Liver (tissue), 9 donors: ENCODE data around the gene SYNDIG1. TPM values are rescaled to one million over a fixed set of nuclear protein-coding genes. Genes with fewer than 3 reads are reported as not detected.

ENCODE experiments used
- DNase-seq: peaks from one replicate; pipeline ENCODE4 v3.0.0-alpha.2; 2017; ENCODE audit warnings: low spot score
- H3K27ac ChIP-seq, 2 donors: one replicate each; pipeline ENCODE4 v1.7.0; 2013; ENCODE audit warnings: inconsistent platforms in 2 of 2, low read length in 2 of 2, control low read depth in 1 of 2, low read depth in 1 of 2, mild to moderate bottlenecking in 1 of 2
- H3K27me3 ChIP-seq, 4 donors: one replicate each; pipeline versions ENCODE4 v1.6.1 to v1.7.0; 2013; ENCODE audit warnings: low read length in 3 of 4, inconsistent platforms in 1 of 4, mild to moderate bottlenecking in 1 of 4, moderate library complexity in 1 of 4; ENCODE audit not compliant: control insufficient read depth in 4 of 4, insufficient read depth in 4 of 4
- H3K36me3 ChIP-seq, 4 donors: one replicate each; pipeline versions ENCODE4 v1.6.1 to v1.7.0; 2013; ENCODE audit warnings: low read length in 3 of 4, mild to moderate bottlenecking in 3 of 4, low read depth in 1 of 4, moderate library complexity in 1 of 4; ENCODE audit not compliant: control insufficient read depth in 4 of 4, insufficient read depth in 3 of 4
- H3K4me1 ChIP-seq, 4 donors: one replicate each; pipeline versions ENCODE4 v1.6.1 to v1.7.0; 2013; ENCODE audit warnings: low read length in 3 of 4, mild to moderate bottlenecking in 3 of 4, moderate library complexity in 1 of 4; ENCODE audit not compliant: control insufficient read depth in 4 of 4, insufficient read depth in 4 of 4
- H3K4me3 ChIP-seq, 3 donors: one replicate each; pipeline versions ENCODE4 v1.6.1 to v1.7.0; 2013; ENCODE audit warnings: low read length in 3 of 3, control low read depth in 1 of 3, low read depth in 1 of 3, mild to moderate bottlenecking in 1 of 3
- H3K9ac ChIP-seq, 2 donors: one replicate each; pipeline ENCODE4 v1.7.0; 2013; ENCODE audit warnings: low read length in 2 of 2, mild to moderate bottlenecking in 2 of 2, moderate library complexity in 2 of 2, control low read depth in 1 of 2, low read depth in 1 of 2
- H3K9me3 ChIP-seq, 4 donors: one replicate each; pipeline versions ENCODE4 v1.6.1 to v1.7.0; 2013; ENCODE audit warnings: low read length in 3 of 4; ENCODE audit not compliant: control insufficient read depth in 4 of 4
- CTCF ChIP-seq: fragments of 150-350 bp; IDR thresholded peaks from 2 replicates; pipeline ENCODE4 v1.5.1; 2017; ENCODE audit warnings: improper control_type of control experiment, low read depth, low read length; ENCODE audit not compliant: missing input control
- EGR1 ChIP-seq, 2 donors: IDR thresholded peaks; 2 replicates each; pipeline ENCODE4 v1.6.1; 2016 to 2018; ENCODE audit warnings: antibody characterized with exemption in 2 of 2, low read depth in 2 of 2
- FOXA1 ChIP-seq: IDR thresholded peaks from 2 replicates; pipeline ENCODE4 v1.6.1; 2016; ENCODE audit warnings: antibody characterized with exemption
- FOXA2 ChIP-seq: IDR thresholded peaks from 2 replicates; pipeline ENCODE4 v1.6.1; 2016; ENCODE audit warnings: antibody characterized with exemption
- GABPA ChIP-seq, 2 donors: IDR thresholded peaks in 1 of 2; conservative IDR thresholded peaks in 1 of 2; 2 replicates each; pipeline ENCODE4 v1.6.1; 2016; ENCODE audit warnings: antibody characterized with exemption in 2 of 2, mild to moderate bottlenecking in 1 of 2, moderate library complexity in 1 of 2
- HNF4G ChIP-seq: IDR thresholded peaks from 2 replicates; pipeline ENCODE4 v1.6.1; 2016; ENCODE audit warnings: antibody characterized with exemption
- JUND ChIP-seq, 2 donors: IDR thresholded peaks; 2 replicates each; pipeline ENCODE4 v1.6.1; 2016; ENCODE audit warnings: antibody characterized with exemption in 2 of 2
- NR2F2 ChIP-seq: IDR thresholded peaks from 2 replicates; pipeline ENCODE4 v1.6.1; 2016; ENCODE audit warnings: antibody characterized with exemption
- RAD21 ChIP-seq, 2 donors: IDR thresholded peaks; 2 replicates each; pipeline ENCODE4 v1.6.1; 2016; ENCODE audit warnings: antibody characterized with exemption in 2 of 2, mild to moderate bottlenecking in 2 of 2
- REST ChIP-seq: IDR thresholded peaks from 2 replicates; pipeline ENCODE4 v1.6.1; 2016; ENCODE audit warnings: antibody characterized with exemption, mild to moderate bottlenecking
- RXRA ChIP-seq, 2 donors: IDR thresholded peaks; 2 replicates each; pipeline ENCODE4 v1.6.1; 2017 to 2018; ENCODE audit warnings: antibody characterized with exemption in 2 of 2, mild to moderate bottlenecking in 1 of 2
- SP1 ChIP-seq: IDR thresholded peaks from 2 replicates; pipeline ENCODE4 v1.6.1; 2018; ENCODE audit warnings: antibody characterized with exemption, mild to moderate bottlenecking
- TAF1 ChIP-seq: conservative IDR thresholded peaks from 2 replicates; pipeline ENCODE4 v1.6.1; 2016; ENCODE audit warnings: antibody characterized with exemption, mild to moderate bottlenecking
- YY1 ChIP-seq: IDR thresholded peaks from 2 replicates; pipeline ENCODE4 v1.6.1; 2016; ENCODE audit warnings: antibody characterized with exemption, mild to moderate bottlenecking
- ZBTB33 ChIP-seq: IDR thresholded peaks from 2 replicates; pipeline ENCODE4 v1.6.1; 2016; ENCODE audit warnings: antibody characterized with exemption
- WGBS: extraction: QIAGEN DNeasy Blood & Tissue Kit; methylation state at CpG from one replicate; pipeline ENCODE4 v1.1.7; 2013; 5-methylcytosine and 5-hydroxymethylcytosine counted together
- polyA plus RNA-seq, 2 donors: library from polyadenylated mRNA; stranded (reverse) in 1 of 2; unstranded in 1 of 2; fragments of 200-250 nt in 1 of 2; fragments of >200 nt in 1 of 2; fragmentation: Nextera tagmentation in 1 of 2; extraction: Ambion mirVana in 1 of 2; gene quantifications; one replicate each; pipeline versions ENCODE4 v1.2.1 to v1.2.3, GENCODE V29; 2013 to 2015
- total RNA-seq, 2 donors: library from RNA; depleted of rRNA; stranded (reverse); fragments of >200 nt; gene quantifications; one replicate each; pipeline ENCODE4 v1.2.3, GENCODE V29; 2014
- donor health status: healthy.
- donor health status: healthy.
- donor health status: healthy.
- donor health status: healthy.
- donor health status: healthy.

SYNDIG1 gene
- total and polyA plus RNA-seq, 4 donors: 0.05 to 0.08 TPM; not detected in 2

- Histone ChIP-seq H3K27me3 (no peaks in the 10 kb centered on the region), H3K36me3 (no peaks in the 10 kb centered on the region), H3K27ac (no peak overlapping the region), H3K4me3 (no peak overlapping the region), H3K9me3 (no peaks in the 10 kb centered on the region), H3K9ac (no peak overlapping the region), H3K4me1 (no peaks in the 10 kb centered on the region)
- WGBS: 86% methylated on average over 13 of the region's 13 CpGs
- DNase-seq: no peak
- TF ChIP-seq ZBTB33 (no peak), RXRA (IDR thresholded peaks at IDR 0.05) (no peak), JUND (IDR thresholded peaks at IDR 0.05) (no peak), YY1 (no peak), CTCF (no peak), HNF4G (no peak), RAD21 (IDR thresholded peaks at IDR 0.05) (no peak), EGR1 (IDR thresholded peaks at IDR 0.05; ENCODE audit: low read depth in 2 of 2) (no peak), FOXA2 (no peak), TAF1 (no peak), FOXA1 (no peak)
Measured at GRCh38 chr20:24673678-24674570, 204.5 kb downstream of the SYNDIG1 start.

- no peak overlapping the region for H3K9ac ChIP-seq
- no peaks in the 10 kb centered on the region for H3K9me3 ChIP-seq
- H3K4me3 ChIP-seq: no peak overlapping the region
- no peak for TF ChIP-seq REST
- no peak for TF ChIP-seq GABPA (IDR thresholded peaks at IDR 0.05 in 1 of 2, conservative IDR thresholded peaks at IDR 0.05 in 1 of 2)
- TF ChIP-seq RXRA (IDR thresholded peaks at IDR 0.05): no peak
- no peak for TF ChIP-seq NR2F2
- TF ChIP-seq SP1: no peak
- no peak for TF ChIP-seq CTCF
- no peak for TF ChIP-seq FOXA1
- H3K27me3 ChIP-seq: no peaks in the 10 kb centered on the region
- no peak for DNase-seq
- WGBS: 84% methylated on average over 10 of the region's 10 CpGs
- H3K27ac ChIP-seq: no peak overlapping the region
- H3K36me3 ChIP-seq: no peaks in the 10 kb centered on the region
- H3K4me1 ChIP-seq: no peaks in the 10 kb centered on the region
Measured at GRCh38 chr20:24674921-24675605, 205.6 kb downstream of the SYNDIG1 start.
